HG03521 (cell line): ENCODE results near the gene ANKFN1.

ENCODE experiments used
- ATAC-seq: cut with Tn5 transposase; IDR thresholded peaks from one replicate; pipeline ENCODE4 v1.9.1; 2021; ENCODE audit warnings: mild to moderate bottlenecking, moderate library complexity; ENCODE audit not compliant: unreplicated experiment

ANKFN1 gene

GRCh38 chr17:56486732-56487131 lies 333.5 kb downstream of the ANKFN1 start:
- no peak for ATAC-seq

- ATAC-seq = no peak
These were observed 335.5 kb downstream of the ANKFN1 start for GRCh38 chr17:56488800-56489199.

GRCh38 chr17:56489980-56490379 lies 336.7 kb downstream of the ANKFN1 start:
- no peak for ATAC-seq

GRCh38 chr17:56495556-56495955 lies 342.3 kb downstream of the ANKFN1 start:
- no peak for ATAC-seq

GRCh38 chr17:56497132-56497531 lies 343.9 kb downstream of the ANKFN1 start:
- ATAC-seq = no peak

GRCh38 chr17:56499799-56500388 lies 346.6 kb downstream of the ANKFN1 start:
- ATAC-seq = no peak

GRCh38 chr17:56502120-56502654 lies 348.9 kb downstream of the ANKFN1 start:
- no peak for ATAC-seq

GRCh38 chr17:56505154-56505756 lies 352.0 kb downstream of the ANKFN1 start:
- ATAC-seq = no peak

- no peak for ATAC-seq
These were observed 353.1 kb downstream of the ANKFN1 start for GRCh38 chr17:56506349-56506748.

GRCh38 chr17:56510554-56511342 lies 357.5 kb downstream of the ANKFN1 start:
- no peak for ATAC-seq

GRCh38 chr17:56514264-56514663 lies 361.0 kb downstream of the ANKFN1 start:
- ATAC-seq = no peak

- no peak for ATAC-seq
These were observed 361.6 kb downstream of the ANKFN1 start for GRCh38 chr17:56514899-56515298.

- no peak for ATAC-seq
These were observed 368.3 kb downstream of the ANKFN1 start for GRCh38 chr17:56521414-56522141.

- ATAC-seq = no peak
These were observed 369.8 kb downstream of the ANKFN1 start for GRCh38 chr17:56523042-56523441.

- no peak for ATAC-seq
These were observed 375.4 kb downstream of the ANKFN1 start for GRCh38 chr17:56528696-56529095.

- ATAC-seq = no peak
These were observed 379.7 kb downstream of the ANKFN1 start for GRCh38 chr17:56532926-56533325.

- no peak for ATAC-seq
These were observed 383.5 kb downstream of the ANKFN1 start for GRCh38 chr17:56536766-56537165.

GRCh38 chr17:56540836-56541235 lies 387.6 kb downstream of the ANKFN1 start:
- no peak for ATAC-seq

- ATAC-seq = no peak
These were observed 390.0 kb downstream of the ANKFN1 start for GRCh38 chr17:56543280-56543679.

GRCh38 chr17:56545106-56545505 lies 391.8 kb downstream of the ANKFN1 start:
- ATAC-seq = no peak

- no peak for ATAC-seq
These were observed 392.7 kb downstream of the ANKFN1 start for GRCh38 chr17:56545930-56546329.
